GM18867 (cell line): Measurements from ENCODE around the gene B3GAT1.

Experiments
- ATAC-seq: cut with Tn5 transposase; IDR thresholded peaks from one replicate; pipeline ENCODE4 v1.9.1; 2021; ENCODE audit warnings: mild to moderate bottlenecking, moderate library complexity; ENCODE audit not compliant: unreplicated experiment

Gene B3GAT1

DNA sequence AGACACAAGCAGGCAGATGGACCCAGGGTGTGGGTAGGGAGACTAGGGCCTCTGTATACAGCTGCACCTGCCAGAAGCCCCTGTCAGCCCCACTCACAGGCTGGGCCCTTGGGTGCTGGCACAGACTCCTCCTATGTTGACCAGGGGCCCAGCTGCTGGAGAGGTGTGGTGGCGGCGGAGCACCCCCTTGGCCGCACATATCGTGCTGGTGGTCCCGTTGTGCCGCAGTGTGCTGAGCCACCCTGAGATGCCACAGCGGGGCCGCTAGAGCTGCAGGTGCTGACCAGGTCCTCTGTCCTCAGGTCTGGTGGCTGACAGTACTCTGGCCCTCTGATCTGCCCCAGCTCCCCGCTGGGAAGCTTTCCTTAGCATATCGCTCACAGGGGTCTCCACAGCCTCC, 30.2 kb upstream of the B3GAT1 start:
- no peak for ATAC-seq

DNA sequence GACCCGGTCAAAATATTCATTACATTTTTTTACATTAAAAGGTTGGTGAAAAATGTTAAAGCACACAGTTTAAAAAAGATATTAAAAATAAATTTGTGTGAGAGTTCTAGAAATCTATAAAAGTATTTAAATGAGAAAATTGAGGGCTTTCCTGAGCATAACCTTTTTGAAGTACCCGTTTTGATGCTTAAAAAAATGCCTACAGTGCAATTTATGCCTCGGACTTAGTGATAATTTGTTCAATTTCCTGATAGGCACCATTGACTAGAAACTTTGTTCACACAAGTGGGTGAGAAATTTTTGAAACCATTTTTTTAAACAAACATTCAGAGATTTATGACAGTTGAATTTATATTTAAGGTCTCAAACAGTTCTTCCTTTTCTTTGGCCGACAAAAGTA, 29.7 kb upstream of the B3GAT1 start:
- no peak for ATAC-seq

DNA sequence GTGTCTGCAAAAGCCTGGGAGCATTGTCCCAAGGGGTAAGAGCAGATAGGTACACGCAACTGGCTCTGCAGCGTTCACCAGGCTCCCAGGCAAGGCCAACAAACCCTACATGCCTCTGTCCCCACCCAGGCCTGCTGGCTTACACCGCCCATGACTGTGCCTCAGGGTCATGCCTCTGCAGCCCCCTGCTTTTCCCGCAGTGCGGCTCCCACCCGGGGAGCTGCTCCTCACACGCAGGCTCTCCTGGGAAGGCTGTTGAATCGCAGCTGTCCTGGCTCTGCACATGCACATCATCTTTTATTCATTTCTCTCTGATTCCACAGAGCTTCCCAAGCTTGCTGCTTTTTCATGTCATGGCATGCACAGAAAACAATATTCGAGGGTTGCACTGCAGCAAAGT, 29.2 kb upstream of the B3GAT1 start:
- no peak for ATAC-seq

DNA sequence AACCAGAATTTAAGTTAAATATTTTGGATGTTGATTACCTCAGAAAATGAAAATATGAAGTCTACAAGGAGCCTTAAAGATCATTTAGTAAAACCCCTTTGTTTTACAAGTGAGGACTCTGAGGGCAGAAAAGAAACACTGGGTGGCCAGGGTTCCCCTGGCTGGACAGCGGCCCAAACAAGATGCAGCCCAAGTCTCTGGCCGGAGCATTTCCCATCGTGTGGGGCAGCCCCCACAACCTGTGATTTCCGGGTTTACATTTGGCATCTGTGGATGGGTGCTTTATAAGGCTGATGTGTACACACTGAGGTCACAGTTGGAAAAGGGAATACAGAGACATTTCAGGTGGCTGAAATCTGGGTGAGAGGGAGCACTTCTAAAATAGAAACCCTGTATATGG, 28.8 kb upstream of the B3GAT1 start:
- ATAC-seq: no peak

DNA sequence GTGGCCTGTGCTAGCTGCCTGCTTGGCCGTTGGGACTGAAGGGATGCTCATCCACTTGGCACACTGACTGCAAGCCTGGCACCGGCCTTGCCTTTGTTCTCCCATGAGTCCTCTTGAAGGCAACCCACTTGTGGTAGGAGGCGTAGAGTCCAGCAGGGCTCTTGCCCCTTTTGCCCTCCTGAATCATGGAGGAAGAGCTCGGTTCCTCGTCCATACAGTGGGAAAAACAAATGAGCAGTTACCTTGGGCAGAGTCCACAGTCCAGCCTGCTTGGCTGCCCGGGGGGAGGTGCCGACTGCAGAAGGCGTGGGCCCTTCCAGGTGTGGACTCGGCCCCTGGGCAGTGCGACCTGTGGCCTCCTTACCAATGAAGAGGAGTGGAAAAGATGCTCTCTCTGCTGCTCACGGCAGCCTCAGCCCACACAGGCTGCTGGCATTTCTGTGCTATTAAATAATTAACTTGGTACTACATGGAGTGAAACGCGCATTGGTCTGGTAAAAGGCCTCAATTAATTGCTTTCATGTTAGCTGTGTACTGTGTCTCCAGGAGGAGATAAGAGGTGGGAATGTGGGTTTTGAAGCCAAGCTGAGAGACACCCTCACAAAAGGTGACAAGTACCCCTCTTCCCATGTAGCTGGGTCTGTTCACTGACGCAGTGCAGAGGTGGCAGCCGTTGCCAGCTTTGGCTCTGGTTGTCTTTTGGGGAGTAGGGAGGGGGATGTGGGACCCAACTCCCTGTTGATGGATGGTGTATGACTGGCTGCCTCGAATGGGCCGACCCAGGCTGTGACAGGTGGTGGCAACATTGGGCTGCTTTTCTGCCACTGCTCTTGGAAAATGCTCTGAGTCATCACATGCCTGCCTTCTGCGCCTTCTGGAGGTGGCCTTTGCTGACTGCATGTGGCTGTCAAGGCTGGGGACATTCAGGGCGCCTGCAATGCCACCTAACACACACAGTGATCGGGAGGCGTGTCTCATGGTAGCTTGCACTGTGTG, 26.8 kb upstream of the B3GAT1 start:
- no peak for ATAC-seq

DNA sequence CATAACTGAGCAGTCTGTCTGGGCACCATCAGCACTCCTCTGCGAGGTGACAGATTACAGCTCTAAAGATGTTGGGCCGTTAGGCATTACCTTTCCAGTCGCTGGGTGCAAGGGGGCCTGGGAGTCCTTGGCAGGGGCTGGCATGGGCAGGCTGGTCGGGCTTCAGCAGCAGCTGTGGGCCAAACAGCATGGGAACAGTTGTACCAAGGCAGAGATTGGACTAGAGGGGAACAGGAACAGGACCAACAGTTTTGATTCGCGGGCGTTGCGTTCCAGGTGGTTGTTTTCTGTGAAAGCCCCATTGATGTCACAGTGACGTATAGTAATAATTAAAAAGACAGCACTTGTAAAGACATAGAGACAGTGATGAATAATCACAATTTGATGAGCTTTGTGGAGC, 25.8 kb upstream of the B3GAT1 start:
- no peak for ATAC-seq

DNA sequence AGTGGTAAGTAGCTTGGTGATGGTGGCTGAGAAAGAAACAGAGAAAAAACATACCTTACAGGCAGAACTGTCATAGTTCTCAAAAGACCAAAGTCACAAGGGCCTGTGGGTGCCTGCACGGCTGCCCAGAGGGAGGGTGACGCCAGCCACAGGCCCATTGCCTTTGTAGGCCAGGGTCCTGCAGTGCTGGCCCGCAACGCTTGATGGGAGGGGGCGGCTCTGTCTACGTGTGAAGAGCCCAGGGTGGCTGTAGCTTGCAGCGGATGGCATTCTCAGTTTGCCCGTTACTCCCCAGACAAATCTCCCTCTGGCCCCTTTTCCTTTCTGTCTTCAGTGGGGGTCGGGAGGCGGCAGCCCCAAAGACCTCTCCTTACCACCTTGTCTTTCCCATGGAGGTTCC, 24.7 kb upstream of the B3GAT1 start:
- no peak for ATAC-seq

DNA sequence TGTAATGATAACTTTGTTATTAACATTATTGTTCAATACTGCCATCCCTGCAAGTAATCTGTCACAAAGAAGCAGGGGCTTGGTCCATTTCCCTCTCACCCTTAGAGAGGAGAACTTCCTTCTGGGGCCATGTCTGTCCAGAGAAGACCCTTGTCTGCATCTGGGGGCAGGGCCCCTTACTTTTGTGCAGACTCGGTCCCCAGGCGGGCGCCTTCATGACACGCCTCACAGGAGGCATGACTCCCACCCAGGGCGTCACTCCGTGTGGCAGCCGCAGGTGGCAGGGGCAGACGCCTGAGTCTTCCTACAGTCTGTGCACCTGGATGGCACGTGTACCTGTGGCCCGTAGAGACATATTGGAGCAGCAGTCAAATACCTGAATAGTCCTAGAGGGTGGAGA, 21.8 kb upstream of the B3GAT1 start:
- ATAC-seq: no peak

DNA sequence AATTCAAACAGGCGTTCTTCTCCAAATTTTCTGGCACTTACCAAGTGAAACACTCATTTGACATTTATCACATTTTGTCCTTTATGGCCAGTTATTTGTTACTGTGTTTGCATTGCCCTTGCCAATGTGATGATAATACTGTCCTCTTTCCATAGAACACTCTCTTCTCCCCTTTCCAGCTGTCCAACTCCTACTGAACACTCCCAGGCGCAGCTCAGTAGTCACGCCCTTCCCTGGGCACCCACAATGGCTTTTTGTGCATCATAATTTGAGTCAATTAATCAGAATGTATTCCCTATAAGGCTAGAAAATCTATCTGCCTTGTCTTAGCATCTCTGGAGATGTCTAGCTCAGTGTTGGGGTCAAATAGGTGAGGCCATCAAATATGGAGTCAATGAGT, 21.2 kb upstream of the B3GAT1 start:
- no peak for ATAC-seq

DNA sequence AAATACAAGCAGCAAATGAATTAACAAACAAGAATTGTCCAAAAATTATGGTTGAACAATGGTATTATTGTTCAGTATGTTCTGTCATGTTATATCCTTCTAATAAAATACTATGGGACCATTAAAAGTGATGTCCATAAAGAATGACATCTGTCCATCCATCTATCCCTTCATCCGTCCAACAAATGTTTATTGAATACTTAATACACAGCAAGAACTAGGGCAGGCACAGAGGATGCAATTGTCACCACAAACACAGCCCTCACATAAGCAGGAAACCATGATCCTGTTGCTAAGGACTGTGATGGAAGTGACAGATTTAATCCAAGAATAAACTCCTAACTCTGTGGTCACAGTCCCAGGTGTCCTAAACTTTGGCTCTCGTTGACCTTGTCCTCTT, 20.7 kb upstream of the B3GAT1 start:
- no peak for ATAC-seq

DNA sequence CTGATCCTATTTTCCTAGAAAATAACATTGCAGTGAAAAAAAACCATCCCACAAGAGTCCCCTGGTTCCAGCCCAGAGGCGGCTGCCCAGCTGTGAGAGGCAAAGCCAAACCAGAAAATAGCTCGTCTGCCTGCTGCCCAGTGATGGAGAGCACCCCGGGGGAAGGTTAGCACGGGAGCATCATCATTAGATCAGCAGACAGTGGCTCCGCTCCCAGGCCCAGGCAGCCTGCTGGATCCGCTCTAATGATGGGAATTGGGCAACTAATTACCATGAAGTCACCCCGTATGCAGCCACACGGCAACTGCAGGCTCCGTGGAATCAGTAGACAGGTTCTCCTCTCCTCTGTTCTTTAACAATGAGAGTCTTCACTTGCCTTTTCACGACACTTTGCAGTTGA, 17.1 kb upstream of the B3GAT1 start:
- ATAC-seq: no peak

DNA sequence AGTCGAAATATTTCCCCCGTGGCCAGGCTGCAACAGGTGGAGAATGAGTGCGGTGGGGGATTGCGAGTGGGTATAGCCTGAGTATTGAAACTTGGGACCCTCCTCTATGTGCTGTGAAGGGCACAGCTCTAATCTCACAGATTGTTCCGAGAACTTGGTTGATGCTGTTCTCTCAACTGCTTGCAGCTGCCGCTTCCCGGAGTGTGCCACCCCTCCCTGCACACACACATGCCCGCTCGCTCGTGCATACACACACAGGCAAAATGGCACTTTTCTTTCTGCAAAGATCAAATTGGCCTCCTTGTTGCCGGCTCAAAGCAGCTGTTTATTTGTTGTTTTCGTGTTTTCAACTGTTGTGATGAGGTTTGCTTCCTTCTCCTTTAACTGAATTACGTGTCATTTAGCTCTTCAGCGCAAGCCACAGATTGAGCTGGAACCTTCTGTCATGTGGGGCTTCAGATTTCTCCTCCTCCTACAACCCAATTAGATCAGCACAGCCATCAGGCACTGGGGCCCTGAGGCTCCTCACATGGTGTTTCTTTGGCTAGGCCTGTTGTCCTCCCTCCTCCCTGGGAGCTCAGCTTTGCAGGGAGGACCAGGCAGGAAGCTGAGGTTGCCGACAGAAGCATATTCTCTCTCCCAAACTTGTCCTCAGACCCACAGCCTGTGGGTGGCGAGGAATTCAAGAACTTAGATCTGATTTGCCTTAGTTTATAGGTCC, 13.9 kb upstream of the B3GAT1 start:
- no peak for ATAC-seq

DNA sequence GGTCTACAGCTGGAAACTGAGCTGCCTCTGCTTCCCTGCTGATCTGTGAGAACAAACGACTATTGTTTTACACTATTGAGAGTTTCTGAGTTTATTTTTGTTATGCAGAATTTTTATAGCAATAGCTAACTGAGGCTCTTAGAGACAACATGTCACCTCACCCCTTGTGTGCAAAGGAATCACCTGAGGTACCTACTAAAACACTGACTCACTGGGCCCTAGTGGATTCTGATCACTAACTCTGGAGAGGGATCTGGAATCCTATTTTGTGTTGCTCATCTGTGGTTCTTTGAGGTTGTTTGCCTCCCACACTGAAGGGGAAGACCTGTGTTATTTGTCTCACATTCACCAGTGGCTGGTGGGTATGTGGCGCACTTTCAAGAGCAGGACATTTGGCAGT, 13.4 kb upstream of the B3GAT1 start:
- no peak for ATAC-seq

DNA sequence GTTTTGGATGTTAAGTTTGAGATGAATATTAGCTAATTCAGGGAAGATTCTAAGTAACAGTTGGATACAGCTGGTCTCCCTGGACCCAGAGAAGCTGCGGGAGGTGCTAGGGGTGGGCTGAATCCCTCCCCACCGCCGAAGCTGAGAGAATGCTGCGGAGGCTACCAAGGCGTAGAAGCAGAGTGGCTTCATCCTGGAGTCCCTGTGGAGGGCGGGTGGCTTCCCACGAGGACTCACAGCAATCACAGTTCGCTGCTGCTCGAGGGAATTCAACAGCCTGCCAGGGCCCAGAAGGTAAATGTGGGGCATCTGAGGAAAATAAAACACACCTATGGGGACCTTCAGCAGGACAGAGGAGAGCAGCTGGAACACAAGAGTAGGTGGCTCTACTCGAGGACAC, 11.1 kb upstream of the B3GAT1 start:
- ATAC-seq: no peak

DNA sequence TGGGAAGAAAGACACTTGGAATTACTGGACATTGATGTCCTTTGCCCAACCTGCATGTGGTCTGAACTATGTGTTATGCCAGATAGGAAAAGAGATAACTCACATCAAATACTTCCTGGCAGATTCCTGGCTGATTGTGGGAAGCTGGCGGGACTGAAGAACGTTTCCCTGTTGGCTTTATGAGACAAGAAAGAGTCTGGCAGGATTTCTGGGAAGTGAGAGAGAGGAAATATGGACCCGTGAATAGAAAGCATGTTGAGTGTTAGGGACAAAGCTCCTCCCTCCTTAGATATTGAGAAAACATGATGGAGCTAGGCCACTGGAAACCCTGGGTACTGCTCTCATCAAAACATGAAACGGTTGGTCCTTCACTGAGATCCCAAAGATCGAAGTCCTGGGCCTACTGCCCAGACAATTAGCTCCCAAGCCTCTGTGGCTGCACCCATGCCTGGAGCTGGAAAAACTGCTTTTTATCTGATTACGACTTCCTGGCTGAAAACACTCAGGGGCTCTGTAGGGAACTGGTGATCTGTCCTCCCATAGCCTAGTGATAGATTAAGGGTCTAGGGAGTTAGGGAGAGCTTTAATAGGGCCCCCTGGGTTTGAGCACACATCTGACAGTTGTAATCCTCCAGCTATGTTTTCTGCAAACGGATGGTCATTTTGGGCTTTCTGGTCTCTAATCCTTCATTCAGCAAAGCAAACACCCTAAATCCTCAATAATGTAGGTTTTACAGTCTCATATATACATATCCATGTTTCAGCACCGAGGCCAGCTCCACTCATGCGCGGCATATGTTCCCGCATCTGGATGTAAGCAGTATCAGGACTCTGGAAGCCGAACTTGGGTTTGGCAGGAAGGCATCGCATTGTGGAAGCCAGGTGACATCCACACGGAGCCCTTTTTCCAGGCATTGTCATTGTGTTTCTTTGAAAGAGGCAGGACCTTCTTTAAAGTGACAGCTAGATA, 6.1 kb upstream of the B3GAT1 start:
- ATAC-seq: no peak

DNA sequence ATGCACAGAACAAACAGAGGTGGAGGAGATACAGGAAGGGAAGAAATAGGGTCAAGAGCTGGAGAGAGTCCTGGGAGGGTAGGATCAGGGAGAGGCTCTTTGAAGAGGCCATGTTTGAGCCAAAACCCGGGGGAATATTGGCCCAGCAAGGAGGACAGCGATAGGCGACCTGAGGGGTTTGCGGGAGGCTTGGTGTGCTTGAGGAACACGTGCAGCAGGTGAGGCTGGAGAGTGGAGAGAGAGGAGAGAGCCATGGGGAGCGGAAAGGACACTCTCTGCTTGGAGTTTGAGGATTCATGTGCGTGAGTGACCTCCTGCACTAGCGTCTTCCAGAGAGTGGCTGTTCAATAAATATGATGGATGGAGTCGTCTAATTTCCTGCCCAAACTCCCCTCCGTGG, 4.7 kb upstream of the B3GAT1 start:
- ATAC-seq: no peak

DNA sequence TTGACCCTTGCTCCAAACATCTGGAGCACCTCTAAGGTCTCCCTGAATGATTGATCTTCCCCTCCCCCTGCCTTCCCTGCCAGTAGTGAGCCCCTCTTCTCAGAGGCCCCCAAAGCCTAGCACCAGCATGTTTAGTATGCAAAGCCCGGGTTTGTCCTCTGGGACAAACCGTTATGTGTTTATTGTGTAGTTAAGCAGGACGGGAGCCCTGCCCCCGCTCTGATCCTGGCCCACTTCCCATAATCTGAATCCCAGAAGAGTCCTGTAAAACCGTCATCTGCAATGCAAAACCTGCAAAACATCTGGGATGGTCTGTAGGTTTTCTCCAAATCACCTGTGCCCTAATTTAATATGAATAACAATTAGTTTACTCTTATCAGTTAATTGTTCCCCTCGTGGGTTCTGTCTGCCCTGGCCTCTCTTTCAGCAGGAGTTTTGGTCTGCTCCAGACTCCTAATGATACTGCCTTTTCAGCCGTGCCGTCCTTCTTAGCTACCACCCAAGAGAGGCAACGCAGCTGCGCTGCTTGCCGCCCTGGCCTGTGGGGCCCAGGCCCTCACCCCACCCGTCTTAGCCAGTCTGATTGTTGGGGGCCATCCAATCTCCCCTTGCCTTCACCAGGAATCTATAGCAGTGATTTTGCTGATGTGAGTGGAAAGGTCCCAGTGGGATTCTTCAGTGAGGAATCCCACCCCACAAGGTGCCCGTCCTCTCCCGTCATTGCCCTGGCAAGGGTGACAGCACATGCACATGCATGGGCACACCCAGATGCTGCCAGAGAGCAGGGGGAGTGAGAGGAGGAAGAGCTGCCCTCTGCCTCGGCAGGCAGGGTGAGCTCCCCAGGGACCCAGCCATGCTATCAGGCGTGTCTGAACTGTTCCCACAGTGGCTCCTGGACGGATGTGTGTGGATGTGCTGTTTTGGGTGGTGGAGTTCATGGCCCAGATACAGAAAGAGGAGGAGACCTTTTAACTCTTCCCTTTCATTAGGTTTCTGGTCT, 3.0 kb upstream of the B3GAT1 start:
- no peak for ATAC-seq

DNA sequence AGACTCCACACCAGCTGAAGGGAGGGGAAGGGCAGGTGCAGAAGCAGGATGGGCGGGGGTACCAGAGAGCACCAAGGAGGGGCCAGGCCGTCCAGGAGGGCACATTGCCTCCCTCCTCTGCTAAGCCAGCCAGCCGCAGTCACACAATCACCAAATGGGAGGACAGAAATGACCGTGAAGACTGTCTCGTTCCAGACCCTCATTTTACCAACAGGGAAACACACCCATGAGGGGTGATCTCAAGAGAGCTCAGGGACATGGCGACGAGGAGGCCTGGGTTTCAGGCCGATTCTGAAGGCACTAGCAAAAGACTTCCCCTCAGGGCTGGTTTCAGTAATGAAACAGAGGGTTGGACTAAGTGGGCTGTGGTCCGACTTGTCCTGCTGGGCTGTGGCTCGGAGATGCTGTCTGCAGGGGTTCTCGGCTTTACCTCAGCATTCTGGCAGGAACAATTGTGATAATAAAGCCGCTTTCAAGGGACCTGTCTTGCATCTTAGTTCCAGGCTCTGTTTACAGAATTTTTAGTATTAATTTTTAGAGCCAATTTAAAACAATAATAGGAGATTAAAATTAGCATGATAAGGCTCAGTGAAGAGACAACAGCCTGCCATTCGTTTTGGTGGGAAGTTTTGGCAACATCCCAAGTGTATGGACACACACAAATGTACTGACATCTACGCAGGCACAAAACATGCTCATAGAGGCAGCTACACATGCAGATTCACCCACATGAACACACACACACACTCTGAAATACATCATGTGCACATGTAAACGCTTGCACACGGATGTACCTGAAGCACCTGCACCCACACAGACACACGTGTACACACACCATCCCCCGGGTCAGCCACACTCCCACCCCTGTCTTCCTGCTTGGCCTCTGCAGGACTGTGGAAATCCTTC, 2.0 kb upstream of the B3GAT1 start:
- no peak for ATAC-seq
